K562 (cell line): ENCODE results near the gene EIF2AK3. TPM values are rescaled to one million over a fixed set of nuclear protein-coding genes. Genes with fewer than 3 reads are reported as not detected.

Experiments
- EHMT2 ChIP-seq: fragments of 450-650 bp; IDR thresholded peaks from 2 replicates; pipeline ENCODE4 v1.6.1; 2018; ENCODE audit warnings: antibody characterized with exemption
- ELF4 ChIP-seq: fragments of 450-650 bp; formaldehyde crosslinking; IDR thresholded peaks from 2 replicates; pipeline ENCODE4 v1.4.0; 2022; ENCODE audit warnings: missing genetic modification characterization
- FOXP1 ChIP-seq: sonication (generic); formaldehyde crosslinking; IDR thresholded peaks from 2 replicates; pipeline ENCODE4 v1.8.0; 2022; ENCODE audit warnings: mild to moderate bottlenecking, missing genetic modification reagents
- FUS ChIP-seq: fragments of 200-400 bp; formaldehyde crosslinking; optimal IDR thresholded peaks from 2 replicates; pipeline ENCODE3; 2017; ENCODE audit warnings: low read depth, low read length
- HMBOX1 ChIP-seq: sonication (generic); IDR thresholded peaks from 2 replicates; pipeline ENCODE4 v1.6.1; 2016
- KDM4B ChIP-seq, 2 experiments: fragments of 450-650 bp in 1 of 2; sonication (generic) in 1 of 2; IDR thresholded peaks; 2 replicates each; pipeline ENCODE4 v1.6.1; 2016 to 2017; ENCODE audit warnings: borderline replicate concordance in 2 of 2, antibody characterized with exemption in 1 of 2, low read depth in 1 of 2, mild to moderate bottlenecking in 1 of 2
- MLX ChIP-seq, 2 experiments: fragments of 450-650 bp in 1 of 2; sonication (generic) in 1 of 2; formaldehyde crosslinking; conservative IDR thresholded peaks; 2 replicates each; pipeline versions ENCODE4 v1.4.0 to v1.8.1; 2020 to 2022; ENCODE audit warnings: mild to moderate bottlenecking in 1 of 2, missing genetic modification reagents in 1 of 2
- MNT ChIP-seq, 2 experiments: fragments of 450-650 bp; conservative IDR thresholded peaks; 2 replicates each; pipeline ENCODE4 v1.6.1; 2017; ENCODE audit warnings: mild to moderate bottlenecking in 2 of 2, moderate library complexity in 2 of 2
- NFE2L1 ChIP-seq: fragments of 450-650 bp; IDR thresholded peaks from 2 replicates; pipeline ENCODE4 v1.6.1; 2016; ENCODE audit warnings: missing genetic modification characterization, low read depth, mild to moderate bottlenecking, missing compliant biosample characterization, moderate library complexity, borderline replicate concordance
- PHTF2 ChIP-seq: fragments of 250-450 bp; sonication (Bioruptor Pico); IDR thresholded peaks from 2 replicates; pipeline ENCODE4 v1.5.0; 2021; ENCODE audit warnings: mild to moderate bottlenecking
- PREB ChIP-seq: sonication (generic); formaldehyde crosslinking; IDR thresholded peaks from 2 replicates; pipeline ENCODE4 v1.8.1; 2023; ENCODE audit warnings: mild to moderate bottlenecking, missing genetic modification reagents
- TRIM28 ChIP-seq: fragments of 450-650 bp; IDR thresholded peaks from 2 replicates; pipeline ENCODE4 v1.6.1; 2017
- ZBTB12 ChIP-seq: fragments of 250-450 bp; sonication (Bioruptor Pico); IDR thresholded peaks from 2 replicates; pipeline ENCODE4 v1.4.0; 2020
- ZNF384 ChIP-seq: IDR thresholded peaks from 2 replicates; pipeline ENCODE4 v1.6.1; 2012; ENCODE audit warnings: low read depth, low read length, improper control_type of control experiment
- ZNF592 ChIP-seq: fragments of 450-650 bp; IDR thresholded peaks from 2 replicates; pipeline ENCODE4 v1.6.1; 2017; ENCODE audit warnings: antibody characterized with exemption, mild to moderate bottlenecking
- ZNF766 ChIP-seq: fragments of 200-800 bp; sonication (Bioruptor generic); conservative IDR thresholded peaks from 2 replicates; pipeline ENCODE4 v1.6.1; 2016; ENCODE audit warnings: missing genetic modification characterization, missing compliant biosample characterization
- ZNF830 ChIP-seq: fragments of 250-450 bp; sonication (Bioruptor Pico); IDR thresholded peaks from 2 replicates; pipeline ENCODE4 v1.5.0; 2021; ENCODE audit warnings: mild to moderate bottlenecking
- polyA plus RNA-seq, 8 experiments: library from polyadenylated mRNA; depleted of rRNA in 4 of 8; stranded (reverse) in 5 of 8; unstranded in 3 of 8; fragments of >200 nt; fragmentation: Nextera tagmentation in 2 of 8; fragmentation: Illumina TruSeq in 1 of 8; extraction: Ambion mirVana in 2 of 8; extraction: Trizol in 1 of 8; gene quantifications; 2 replicates each; pipeline versions ENCODE4 v1.2.1 to v1.2.3, GENCODE V29; 2011 to 2014; ENCODE audit warnings: inconsistent platforms in 1 of 8, missing spikeins in 1 of 8
- total RNA-seq, 7 experiments: library from RNA; depleted of rRNA in 6 of 7; stranded (reverse); fragments of >200 nt in 6 of 7; fragmentation: Illumina TruSeq in 2 of 7; extraction: Trizol in 2 of 7; gene quantifications; 2 replicates each; pipeline versions ENCODE4 v1.2.1 to v1.2.3, GENCODE V29; 2011 to 2021; ENCODE audit warnings: low replicate concordance in 1 of 7

The EIF2AK3 gene
- total and polyA plus RNA-seq, 9 of the 15 experiments (the other 6 are each of a cell fraction or from before 2014, with no cell fraction given): 1.7 to 11.6 (median 7.4) TPM

GRCh38 chr2:88627856-88628570, 749 bp upstream of the EIF2AK3 start (continued):
- TF ChIP-seq ZNF592 (no peak), ZNF766 (CRISPR knock-in tag) (peak; percentile 13; the same call in 1 of the 2 replicates), ZNF830 (CRISPR knock-in tag) (no peak), NFE2L1 (tag) (no peak), PREB (no peak), KDM4B (IDR thresholded peaks at IDR 0.05; ENCODE audit: borderline replicate concordance in 2 of 2, low read depth in 1 of 2) (0 out of 4 replicates have a peak, but pooled peaks of 1 of the 2 experiments have one; percentile 43), EHMT2 (peak; percentile 35; the same call in 1 of the 2 replicates), FOXP1 (no peak), MNT (conservative IDR thresholded peaks at IDR 0.05) (peak in 1 of 2 experiments; percentile 71; a peak in 3 of 4 replicates), MLX (CRISPR knock-in tag; conservative IDR thresholded peaks at IDR 0.05) (no peak), HMBOX1 (peak; percentile 77), FUS (no peak), PHTF2 (CRISPR knock-in tag) (no peak), ZNF384 (no peak), TRIM28 (peak; percentile 29; the same call in 1 of the 2 replicates), ZBTB12 (CRISPR knock-in tag) (peak; percentile 5; the same call in 1 of the 2 replicates), ELF4 (no peak)
